WERI-Rb-1 (cell line): ENCODE results near the gene IL37.

ENCODE experiments used
- DNase-seq: peaks from one replicate; pipeline ENCODE4 v3.0.0-alpha.2; 2020
- H3K27ac ChIP-seq: fragments of 250-450 bp; sonication (Bioruptor Pico); 2 replicates; pipeline ENCODE4 v1.5.1; 2020; ENCODE audit warnings: mild to moderate bottlenecking, moderate library complexity
- H3K27me3 ChIP-seq: fragments of 250-450 bp; sonication (Bioruptor Pico); 2 replicates; pipeline ENCODE4 v1.5.1; 2021; ENCODE audit warnings: mild to moderate bottlenecking, low read depth, moderate library complexity; ENCODE audit not compliant: insufficient read depth, severe bottlenecking
- H3K36me3 ChIP-seq: fragments of 250-450 bp; sonication (Bioruptor Pico); 2 replicates; pipeline ENCODE4 v1.5.1; 2020; ENCODE audit warnings: mild to moderate bottlenecking, moderate library complexity
- H3K4me3 ChIP-seq: 2 replicates; pipeline ENCODE4 v1.5.1; 2011; ENCODE audit warnings: low read depth, mild to moderate bottlenecking, control low read depth, low read length
- H3K9me3 ChIP-seq: fragments of 250-450 bp; sonication (Bioruptor Pico); 2 replicates; pipeline ENCODE4 v1.5.1; 2021; ENCODE audit warnings: mild to moderate bottlenecking, moderate library complexity; ENCODE audit not compliant: severe bottlenecking
- CTCF ChIP-seq: IDR thresholded peaks from 2 replicates; pipeline ENCODE4 v1.5.1; 2011; ENCODE audit warnings: low read depth, mild to moderate bottlenecking, control low read depth, inconsistent platforms, low read length

IL37 gene

DNA sequence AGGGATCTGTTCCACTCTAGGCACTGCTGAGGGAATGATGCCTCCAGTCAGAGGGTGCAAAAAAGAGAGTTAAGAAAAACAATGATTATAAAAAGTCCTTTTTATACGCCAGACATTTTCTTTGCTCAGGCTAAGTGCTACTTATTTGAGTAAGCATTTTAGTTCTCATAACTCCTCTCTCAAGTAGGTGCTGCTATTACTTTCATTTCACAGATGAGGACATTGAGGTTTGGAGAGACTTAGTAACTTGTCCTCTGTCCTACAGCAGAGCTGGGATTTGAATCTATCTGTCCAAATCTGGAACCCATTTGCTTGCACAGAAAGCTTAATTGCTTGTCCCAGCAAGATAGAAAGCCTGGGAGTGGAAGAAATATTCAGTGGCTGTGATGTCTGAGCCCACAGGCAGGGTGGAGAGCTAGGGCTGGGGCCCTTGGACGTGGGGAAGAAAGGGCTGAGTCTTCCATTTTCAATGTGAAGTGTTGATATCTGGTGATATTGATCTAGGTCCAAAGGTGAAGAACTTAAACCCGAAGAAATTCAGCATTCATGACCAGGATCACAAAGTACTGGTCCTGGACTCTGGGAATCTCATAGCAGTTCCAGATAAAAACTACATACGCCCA, 5.8 kb downstream of the IL37 start:
- no peak overlapping the region for H3K27ac ChIP-seq
- H3K9me3 ChIP-seq = peaks cover 2% of the 10 kb centered on the region
- H3K36me3 ChIP-seq = no peaks in the 10 kb centered on the region
- no peak for DNase-seq
- TF ChIP-seq CTCF = no peak
- H3K4me3 ChIP-seq = no peak overlapping the region
- H3K27me3 ChIP-seq = no peaks in the 10 kb centered on the region

GRCh38 chr2:112917856-112918255, 6.9 kb downstream of the IL37 start:
- H3K27me3 ChIP-seq = no peaks in the 10 kb centered on the region
- no peak for TF ChIP-seq CTCF
- no peak overlapping the region for H3K27ac ChIP-seq
- H3K36me3 ChIP-seq = no peaks in the 10 kb centered on the region
- H3K4me3 ChIP-seq = no peak overlapping the region
- H3K9me3 ChIP-seq = peaks cover 2% of the 10 kb centered on the region
- no peak for DNase-seq

- Histone ChIP-seq H3K36me3 (no peaks in the 10 kb centered on the region), H3K27me3 (no peaks in the 10 kb centered on the region), H3K27ac (no peak overlapping the region), H3K4me3 (no peak overlapping the region), H3K9me3 (peaks cover 2% of the 10 kb centered on the region)
- DNase-seq = no peak
- TF ChIP-seq CTCF = no peak
These were observed 7.3 kb downstream of the IL37 start for GRCh38 chr2:112918256-112918655.

DNA sequence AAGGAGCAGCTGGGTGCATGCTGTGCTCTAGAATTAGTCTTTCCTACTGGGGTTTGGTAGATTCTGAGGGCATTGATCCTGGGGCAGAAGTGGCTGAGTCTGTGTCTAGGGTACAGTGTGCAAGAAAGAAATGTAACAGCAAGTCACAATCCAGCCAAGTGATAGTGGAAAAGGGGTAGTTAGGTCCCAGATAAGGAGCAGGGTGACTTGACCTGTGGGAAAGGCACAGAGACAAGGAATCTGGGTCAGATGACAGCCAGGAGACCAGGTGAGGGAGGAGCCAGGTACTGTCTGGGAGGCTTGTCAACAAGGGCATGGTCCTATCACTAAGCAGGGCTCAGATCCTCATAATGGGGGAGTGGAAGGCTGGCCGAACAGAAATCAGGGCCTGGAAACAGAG, 8.1 kb downstream of the IL37 start:
- Histone ChIP-seq H3K36me3 (no peaks in the 10 kb centered on the region), H3K27ac (no peak overlapping the region), H3K27me3 (no peaks in the 10 kb centered on the region), H3K9me3 (peaks cover 2% of the 10 kb centered on the region), H3K4me3 (no peak overlapping the region)
- TF ChIP-seq CTCF = no peak
- no peak for DNase-seq

DNA sequence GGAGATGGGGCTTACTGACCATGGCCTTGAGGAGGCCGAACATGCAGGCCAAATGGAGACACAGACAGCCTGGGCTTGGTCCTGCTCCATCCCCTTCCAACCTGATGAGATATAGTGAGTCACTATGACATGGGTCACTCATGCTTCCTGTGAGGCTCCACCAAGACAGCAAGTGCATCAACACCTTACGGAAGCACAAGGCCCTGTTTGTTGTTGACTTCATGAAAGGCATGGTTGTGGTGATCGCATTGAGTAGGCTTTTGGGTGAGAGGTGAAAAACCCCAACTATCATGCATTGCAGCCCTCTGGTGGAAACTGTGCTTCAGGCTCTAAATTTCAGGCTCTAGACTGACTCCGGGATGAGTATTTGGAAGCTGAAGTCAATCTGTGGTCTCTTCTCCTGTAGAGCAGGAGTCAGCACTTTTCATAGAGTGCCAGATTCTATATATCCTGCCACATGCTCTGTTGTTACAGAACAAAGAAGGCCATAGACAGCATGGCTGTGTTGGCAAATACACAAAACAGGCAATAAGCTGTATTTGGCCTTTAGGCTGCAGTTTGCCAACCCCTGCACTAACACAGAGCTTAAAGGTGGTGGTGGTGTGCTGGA, 10.1 kb downstream of the IL37 start:
- no peak for DNase-seq

More for the DNA sequence above, 10.1 kb downstream of the IL37 start:
- H3K9me3 ChIP-seq = peaks cover 2% of the 10 kb centered on the region
- no peak for TF ChIP-seq CTCF
- H3K36me3 ChIP-seq = no peaks in the 10 kb centered on the region
- H3K27me3 ChIP-seq = no peaks in the 10 kb centered on the region
- H3K27ac ChIP-seq = no peak overlapping the region
- no peak overlapping the region for H3K4me3 ChIP-seq
